CD4-positive, alpha-beta T cell treated with Interleukin-10 for 1 hour (primary cell): Measurements from ENCODE around the gene LPAR3.
A peak's percentile ranks its signal among the peaks of the same experiment; 100 is the strongest.

Source experiments
- DNase-seq: peaks from one replicate; pipeline ENCODE4 v3.0.0-alpha.2; 2020

LPAR3 gene

DNA sequence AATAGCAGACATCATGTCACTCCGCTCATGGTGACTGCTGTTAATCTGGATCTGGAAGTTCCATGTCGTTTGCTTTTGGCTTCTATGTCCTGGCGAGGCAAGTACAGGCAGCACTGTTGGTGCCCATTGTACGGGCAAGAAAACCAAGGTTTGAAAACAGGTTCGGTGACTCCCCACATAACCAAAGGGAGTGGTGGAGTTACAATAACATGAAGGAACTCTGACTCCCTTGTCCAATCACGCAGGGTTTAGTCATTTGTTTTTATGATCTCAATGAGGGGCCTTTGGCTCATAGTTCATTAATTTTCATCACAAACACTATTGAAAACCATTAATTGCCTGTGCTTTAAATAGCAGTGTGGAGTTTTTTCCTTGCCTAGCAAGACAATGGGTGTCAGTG, 119.8 kb downstream of the LPAR3 start:
- DNase-seq = no peak

DNA sequence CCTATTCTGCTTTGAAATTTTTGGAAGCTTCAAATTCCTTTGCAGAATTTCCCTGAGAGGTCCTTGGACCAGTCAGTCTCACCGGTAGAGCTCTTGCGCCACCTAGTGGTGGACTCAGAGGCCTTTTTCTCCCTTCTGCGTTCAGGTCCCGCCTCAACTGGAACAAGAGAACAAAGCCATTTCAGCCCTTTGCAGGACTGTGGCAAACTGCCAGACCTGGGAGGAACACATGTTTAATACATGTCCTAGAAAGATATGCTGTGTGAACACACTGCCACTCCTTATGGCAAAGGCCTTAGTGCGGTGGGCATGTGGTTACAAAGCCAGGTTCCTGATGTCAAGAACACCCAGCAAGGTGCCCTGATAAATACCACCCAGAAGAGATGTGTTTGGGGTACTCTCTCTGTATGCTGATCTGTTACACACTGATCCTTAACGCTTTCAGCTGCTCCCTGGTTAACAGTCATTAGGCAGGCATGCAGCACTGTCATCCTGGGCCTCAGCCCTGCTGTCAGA, 120.5 kb downstream of the LPAR3 start:
- peak; percentile 71 for DNase-seq

GRCh38 chr1:84771895-84772294, 121.1 kb downstream of the LPAR3 start:
- DNase-seq = no peak

DNA sequence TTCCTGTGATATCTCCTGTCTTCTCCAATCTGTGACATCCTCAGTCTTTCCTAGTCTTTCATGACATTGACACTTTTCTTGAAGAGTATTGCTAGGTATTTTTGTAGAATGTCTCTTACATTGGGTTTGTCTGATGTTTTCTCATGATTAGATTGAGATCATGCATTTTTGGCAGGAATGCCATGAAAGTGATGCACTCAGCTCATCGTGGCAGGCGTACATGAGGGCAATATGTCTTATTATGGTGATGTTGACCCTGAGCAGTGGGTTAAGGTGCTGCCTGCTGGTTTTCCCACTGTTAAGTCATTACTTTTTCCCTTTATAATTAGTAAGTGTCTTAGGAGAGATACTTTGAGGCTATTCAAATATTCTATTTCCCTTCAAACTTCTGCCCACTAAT, 122.5 kb downstream of the LPAR3 start:
- DNase-seq = no peak

GRCh38 chr1:84769636-84770035, 123.4 kb downstream of the LPAR3 start:
- DNase-seq = no peak

GRCh38 chr1:84768634-84769033, 124.4 kb downstream of the LPAR3 start:
- no peak for DNase-seq

DNA sequence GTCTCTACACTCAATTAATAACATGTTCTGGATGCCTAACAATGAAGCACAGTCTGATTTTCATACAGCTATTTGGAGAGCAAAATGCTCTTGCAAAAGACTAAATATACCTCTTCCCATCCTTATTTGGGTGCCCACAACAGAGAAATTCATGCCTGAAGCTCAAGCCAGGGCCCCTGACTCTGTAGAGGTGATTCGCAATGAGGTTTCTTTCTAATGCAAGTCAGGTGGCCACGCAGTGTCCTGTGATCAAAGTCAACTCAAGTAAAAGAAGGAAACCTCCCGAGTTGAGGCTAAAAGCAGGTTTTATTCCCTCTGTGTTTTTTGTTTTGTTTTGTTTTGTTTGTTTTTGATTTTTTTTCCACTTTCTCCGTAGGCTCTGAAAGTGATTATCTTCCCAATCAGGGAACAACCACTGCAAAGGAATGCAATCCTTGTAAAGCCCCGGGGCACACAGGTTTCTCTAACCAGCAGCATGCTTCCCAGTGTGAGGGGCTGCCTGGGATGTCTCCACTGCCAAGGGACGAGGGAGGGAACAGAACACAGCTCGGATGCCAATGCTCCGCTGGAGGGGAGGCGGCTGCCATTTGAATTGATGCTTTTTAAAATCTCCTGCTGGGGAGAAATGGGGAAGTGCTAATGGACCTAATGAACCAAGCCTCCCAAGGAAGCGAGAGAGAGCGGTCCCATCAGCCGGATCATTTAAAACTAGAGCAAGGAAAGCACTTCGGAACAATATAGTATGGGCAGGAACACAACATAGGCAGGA, 128.9 kb downstream of the LPAR3 start:
- no peak for DNase-seq

- DNase-seq = no peak
Observed at GRCh38 chr1:84762664-84763063, 130.3 kb downstream of the LPAR3 start.
